HuH-7 (cell line): Measurements from ENCODE around the gene RHEB.
A peak's percentile ranks its signal among the peaks of the same experiment; 100 is the strongest.
"Not testable (repeated sequence)": the region's sequence is repeated elsewhere in the genome, so short reads cannot be mapped to it uniquely, and the experiment has no call there.

ENCODE experiments used
- DNase-seq: peaks from one replicate; pipeline ENCODE4 v3.0.0; 2011; ENCODE audit warnings: low spot score

Gene RHEB

GRCh38 chr7:151519765-151520418, at the start of gene RHEB:
TSS of gene RHEB (minus strand) at chr7:151519895. CDS start at chr7:151519511, 384 bp downstream.
- peak; percentile 97 for DNase-seq

GRCh38 chr7:151566897-151567320, 47.2 kb upstream of the RHEB start:
- DNase-seq: no peak

GRCh38 chr7:151565541-151565940, 45.8 kb upstream of the RHEB start:
- DNase-seq: no peak

- DNase-seq: no peak
Measured at GRCh38 chr7:151560243-151560642, 40.5 kb upstream of the RHEB start.

GRCh38 chr7:151559557-151560183, 40.0 kb upstream of the RHEB start:
- DNase-seq: no peak

- DNase-seq: no peak
Measured at GRCh38 chr7:151558575-151558974, 38.9 kb upstream of the RHEB start.

- DNase-seq: no peak
Measured at GRCh38 chr7:151556592-151556991, 36.9 kb upstream of the RHEB start.

GRCh38 chr7:151553356-151553755, 33.7 kb upstream of the RHEB start:
- DNase-seq: no peak

GRCh38 chr7:151552352-151553028, 32.8 kb upstream of the RHEB start:
- no peak for DNase-seq

- DNase-seq: no peak
Measured at GRCh38 chr7:151551820-151552219, 32.1 kb upstream of the RHEB start.

- no peak for DNase-seq
Measured at GRCh38 chr7:151550656-151551286, 31.1 kb upstream of the RHEB start.

- no peak for DNase-seq
Measured at GRCh38 chr7:151549644-151550043, 29.9 kb upstream of the RHEB start.

GRCh38 chr7:151549083-151549482, 29.4 kb upstream of the RHEB start:
- no peak for DNase-seq

GRCh38 chr7:151544183-151544582, 24.5 kb upstream of the RHEB start:
- no peak for DNase-seq

GRCh38 chr7:151542606-151543130, 23.0 kb upstream of the RHEB start:
- no peak for DNase-seq

- no peak for DNase-seq
Measured at GRCh38 chr7:151541709-151542499, 22.2 kb upstream of the RHEB start.

GRCh38 chr7:151540146-151540545, 20.5 kb upstream of the RHEB start:
- DNase-seq: no peak

- DNase-seq: no peak
Measured at GRCh38 chr7:151539088-151539671, 19.5 kb upstream of the RHEB start.

- DNase-seq: no peak
Measured at GRCh38 chr7:151537818-151538561, 18.3 kb upstream of the RHEB start.

- not testable (repeated sequence) for DNase-seq
Measured at GRCh38 chr7:151536178-151536577, 16.5 kb upstream of the RHEB start.

GRCh38 chr7:151529842-151530241, 10.1 kb upstream of the RHEB start:
- DNase-seq: no peak
